ENCODE data around the gene NR6A1. TPM values are rescaled to one million over a fixed set of nuclear protein-coding genes. Genes with fewer than 3 reads are reported as not detected.

NR6A1 gene
- total RNA-seq, 1 donor, result 1.2 TPM

DNA sequence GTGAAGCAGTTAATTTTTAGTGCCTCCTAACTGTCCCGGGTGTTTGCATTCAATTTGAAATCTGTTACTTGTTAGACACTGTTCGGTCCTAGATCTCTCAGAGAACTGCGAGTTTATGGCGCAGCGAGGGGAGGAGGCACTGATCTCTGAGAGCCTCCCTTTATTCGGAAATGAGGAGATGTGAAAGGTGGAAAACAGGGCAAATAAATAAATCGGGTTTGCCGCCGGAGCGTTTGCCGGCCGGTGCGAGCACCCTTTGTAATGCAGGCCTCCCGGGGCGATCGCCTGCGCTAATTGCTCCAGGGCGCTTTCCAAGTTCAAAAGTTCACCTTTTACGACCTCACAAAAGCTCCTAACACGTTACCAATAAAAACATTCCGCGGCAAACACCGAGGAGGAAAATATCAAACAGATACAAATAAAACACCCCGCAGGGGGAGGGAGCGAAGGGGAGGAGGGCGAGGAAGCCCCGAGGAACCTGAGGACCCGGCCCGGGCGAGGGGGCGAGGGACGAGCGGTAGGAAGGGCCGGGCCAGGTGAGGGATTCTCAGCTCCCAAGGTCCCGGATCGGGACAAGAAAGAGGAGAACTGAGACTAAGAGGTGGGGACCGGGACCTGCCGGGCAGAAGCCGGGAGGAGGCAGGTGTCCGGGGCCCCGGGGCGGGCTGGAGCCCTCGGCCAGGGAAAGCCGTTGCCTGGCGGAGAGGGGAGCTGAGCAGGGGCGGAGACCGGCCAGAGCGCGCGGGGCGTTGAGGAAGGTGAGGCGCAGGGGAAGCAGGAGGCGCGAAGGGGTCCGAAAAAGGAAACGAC is 1.4 kb downstream of the NR6A1 start:
- no peak for DNase-seq (ENCODE audit: low read depth)
- H3K4me3 ChIP-seq (ENCODE audit: low read depth, low read length), result no peak overlapping the region
- TF ChIP-seq, protein P1, sequence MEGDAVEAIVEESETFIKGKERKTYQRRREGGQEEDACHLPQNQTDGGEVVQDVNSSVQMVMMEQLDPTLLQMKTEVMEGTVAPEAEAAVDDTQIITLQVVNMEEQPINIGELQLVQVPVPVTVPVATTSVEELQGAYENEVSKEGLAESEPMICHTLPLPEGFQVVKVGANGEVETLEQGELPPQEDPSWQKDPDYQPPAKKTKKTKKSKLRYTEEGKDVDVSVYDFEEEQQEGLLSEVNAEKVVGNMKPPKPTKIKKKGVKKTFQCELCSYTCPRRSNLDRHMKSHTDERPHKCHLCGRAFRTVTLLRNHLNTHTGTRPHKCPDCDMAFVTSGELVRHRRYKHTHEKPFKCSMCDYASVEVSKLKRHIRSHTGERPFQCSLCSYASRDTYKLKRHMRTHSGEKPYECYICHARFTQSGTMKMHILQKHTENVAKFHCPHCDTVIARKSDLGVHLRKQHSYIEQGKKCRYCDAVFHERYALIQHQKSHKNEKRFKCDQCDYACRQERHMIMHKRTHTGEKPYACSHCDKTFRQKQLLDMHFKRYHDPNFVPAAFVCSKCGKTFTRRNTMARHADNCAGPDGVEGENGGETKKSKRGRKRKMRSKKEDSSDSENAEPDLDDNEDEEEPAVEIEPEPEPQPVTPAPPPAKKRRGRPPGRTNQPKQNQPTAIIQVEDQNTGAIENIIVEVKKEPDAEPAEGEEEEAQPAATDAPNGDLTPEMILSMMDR (IDR thresholded peaks at IDR 0.05; ENCODE audit: insufficient read depth, low read length), result no peak

DNA sequence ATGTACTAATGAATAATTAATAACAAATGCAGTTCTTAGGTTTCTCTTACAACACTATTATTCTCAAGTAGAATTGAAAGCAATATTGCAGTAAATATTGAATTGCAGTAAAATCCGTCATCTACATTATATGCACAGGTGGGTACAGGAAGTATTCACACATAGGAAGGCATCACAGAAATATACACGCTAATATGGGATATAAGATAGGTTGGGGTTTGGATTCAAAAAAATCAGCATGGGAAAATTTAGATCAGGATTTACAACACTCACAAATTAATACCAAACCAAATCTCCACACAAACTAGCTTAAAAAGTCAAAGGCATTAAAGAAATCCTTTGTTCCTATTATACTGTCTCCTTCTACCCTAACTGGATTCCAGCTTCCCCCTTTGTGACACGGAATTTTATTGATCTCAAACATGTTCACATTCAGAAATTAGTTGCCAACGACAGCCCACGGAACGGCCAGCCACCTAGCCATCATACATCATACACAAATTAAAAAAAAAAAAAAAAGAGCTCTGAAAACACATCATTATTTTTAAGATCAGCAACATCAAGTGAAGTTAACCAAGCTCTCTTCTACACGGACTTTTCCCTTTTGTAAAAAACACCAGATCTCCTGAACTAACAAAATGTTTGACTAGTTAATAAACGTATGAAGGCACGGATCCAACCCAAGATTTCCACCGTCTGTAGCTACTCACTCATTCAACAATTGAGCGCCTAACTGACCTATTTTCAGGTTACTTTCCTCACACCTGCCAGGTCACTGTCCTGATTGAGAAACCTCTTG is 2.2 kb downstream of the NR6A1 start:
- DNase-seq (ENCODE audit: low read depth), result peak; percentile 41
- no peak overlapping the region for H3K4me3 ChIP-seq (ENCODE audit: low read depth, low read length)
- TF ChIP-seq, protein P1 (IDR thresholded peaks at IDR 0.05; ENCODE audit: insufficient read depth, low read length), result no peak

DNA sequence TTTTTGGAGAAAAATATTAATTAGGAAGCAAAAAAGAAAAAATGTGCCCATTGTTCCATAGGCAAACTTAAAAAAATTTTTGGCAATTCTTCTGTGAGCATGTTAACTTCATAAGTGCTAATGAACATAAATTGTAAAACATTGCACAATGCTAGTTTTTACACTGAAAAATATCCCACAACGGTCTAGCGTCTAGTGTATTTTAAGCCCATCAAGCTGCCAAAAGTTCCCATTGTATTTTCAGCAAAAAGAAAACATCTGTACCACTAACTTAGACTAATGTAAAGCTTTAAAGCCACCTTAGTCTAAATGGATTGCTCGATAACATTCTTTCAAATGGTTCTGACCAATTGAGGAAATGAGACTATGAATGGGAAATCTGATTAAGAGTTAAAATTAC is 2.8 kb downstream of the NR6A1 start:
- DNase-seq (ENCODE audit: low read depth), result no peak
- H3K4me3 ChIP-seq (ENCODE audit: low read depth, low read length), result no peak overlapping the region
- TF ChIP-seq, protein P1 (IDR thresholded peaks at IDR 0.05; ENCODE audit: insufficient read depth, low read length), result no peak

DNA sequence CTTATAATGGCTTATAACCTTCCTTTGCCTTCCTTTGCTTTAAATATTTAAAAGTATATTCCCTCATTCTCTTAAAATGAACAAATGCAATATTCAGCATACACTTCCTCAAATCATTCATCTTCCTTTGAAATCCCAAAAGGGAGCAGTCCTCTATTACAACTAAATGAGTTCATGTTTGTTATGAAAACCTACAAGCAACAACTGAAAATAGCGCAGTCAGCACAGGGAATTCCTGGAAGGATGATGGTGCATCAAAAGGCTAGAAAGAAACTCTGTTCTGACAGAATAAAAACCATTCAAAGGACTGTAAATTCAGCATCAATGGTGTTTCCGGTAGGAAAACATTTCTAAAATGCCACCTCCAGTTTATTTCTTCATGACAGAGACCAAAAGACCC is 3.3 kb downstream of the NR6A1 start:
- DNase-seq (ENCODE audit: low read depth), result no peak
- TF ChIP-seq, protein P1 (IDR thresholded peaks at IDR 0.05; ENCODE audit: insufficient read depth, low read length), result no peak
- no peak overlapping the region for H3K4me3 ChIP-seq (ENCODE audit: low read depth, low read length)

DNA sequence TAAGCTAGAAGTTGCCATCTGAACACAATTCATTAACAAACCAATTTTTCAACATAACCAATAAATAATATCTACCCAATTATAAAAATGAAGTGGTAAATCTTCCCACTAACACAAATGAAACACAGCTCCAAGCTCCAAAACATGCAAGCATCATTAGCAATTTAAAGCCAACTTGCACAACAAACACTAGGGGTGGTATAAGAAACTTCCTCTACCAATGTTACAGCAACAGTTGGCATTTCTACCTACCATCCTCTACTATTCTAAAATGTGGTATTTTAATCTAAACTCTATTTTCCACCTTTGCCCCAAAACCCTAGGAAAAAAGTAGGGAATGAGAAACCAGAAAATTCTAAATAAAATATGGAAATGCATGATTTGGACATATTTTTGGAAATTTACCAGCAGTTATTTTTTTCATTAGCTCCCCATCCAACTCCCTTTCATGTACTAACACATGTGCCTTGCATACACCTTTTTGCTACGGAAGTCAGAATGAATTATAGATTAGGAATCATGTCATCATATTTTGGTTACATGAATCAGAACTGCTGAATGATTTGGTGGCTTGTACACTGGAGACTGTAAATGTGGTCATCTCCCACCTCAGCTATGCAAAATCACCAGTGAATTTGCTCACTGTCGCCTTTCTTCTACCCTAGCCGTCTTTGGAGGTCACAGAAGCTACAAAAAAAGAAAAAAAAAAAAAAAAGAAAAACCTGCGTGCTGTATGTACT is 4.1 kb downstream of the NR6A1 start:
- TF ChIP-seq, protein P1 (IDR thresholded peaks at IDR 0.05; ENCODE audit: insufficient read depth, low read length), result no peak
- no peak overlapping the region for H3K4me3 ChIP-seq (ENCODE audit: low read depth, low read length)
- no peak for DNase-seq (ENCODE audit: low read depth)

DNA sequence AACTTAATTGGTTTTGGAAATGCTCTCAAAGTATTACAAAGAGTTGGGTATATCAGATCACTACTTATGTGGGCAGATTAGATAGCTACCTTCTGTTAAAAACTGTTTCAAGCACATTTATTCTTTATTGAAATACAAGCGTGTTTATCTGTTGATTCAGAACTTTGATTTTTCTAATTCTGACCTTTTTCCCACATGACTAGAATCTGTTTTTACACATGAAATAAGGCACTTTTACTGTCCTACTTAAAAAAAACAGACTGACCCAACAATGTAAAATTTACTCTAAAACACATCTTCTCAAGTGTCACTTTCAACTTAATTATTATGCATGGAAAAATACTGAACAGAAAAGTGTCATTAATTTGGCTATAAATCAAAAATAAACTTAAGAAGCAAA is 4.8 kb downstream of the NR6A1 start:
- TF ChIP-seq, protein P1 (IDR thresholded peaks at IDR 0.05; ENCODE audit: insufficient read depth, low read length), result no peak
- H3K4me3 ChIP-seq (ENCODE audit: low read depth, low read length), result no peak overlapping the region
- no peak for DNase-seq (ENCODE audit: low read depth)

Measured in fibroblast of the aortic adventitia (primary cell).